ENCODE results near the gene AMDHD1. TPM values are rescaled to one million over a fixed set of nuclear protein-coding genes. Genes with fewer than 3 reads are reported as not detected.

AMDHD1 gene
- total and polyA plus RNA-seq, 2 of the 4 experiments (the other 2 are of a cell fraction), result under 0.01 TPM; not detected in 1

DNA sequence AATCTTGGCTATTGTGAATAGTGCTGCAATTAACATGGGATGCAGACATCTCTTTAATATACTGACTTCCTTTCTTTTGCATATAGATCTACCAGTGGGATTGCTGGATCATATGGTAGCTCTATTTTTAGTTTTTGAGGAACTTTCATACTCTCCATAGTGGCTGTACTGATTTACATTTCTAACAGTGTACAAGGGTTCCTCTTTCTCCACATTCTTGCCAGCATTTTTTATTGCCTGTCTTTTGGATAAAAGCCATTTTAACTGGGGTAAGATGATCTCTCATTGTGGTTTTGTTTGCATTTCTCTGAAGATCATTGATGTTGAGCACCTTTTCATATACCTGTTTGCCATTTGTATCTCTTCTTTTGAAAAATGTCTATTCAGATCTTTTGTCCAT is 8.4 kb downstream of the AMDHD1 start:
- Histone ChIP-seq H2AK5ac (ENCODE audit: low read depth, low read length) (no peak overlapping the region), H3K14ac (replicated peaks; ENCODE audit: low read depth, low read length) (no peak overlapping the region), H3K23ac (ENCODE audit: low read depth, low read length) (no peak overlapping the region), H3K9ac (ENCODE audit: low read depth, low read length) (no peak overlapping the region), H3K4me2 (ENCODE audit: low read depth, low read length) (no peak overlapping the region), H3K79me1 (ENCODE audit: low read depth in 1 of 2, low read length in 2 of 2) (no peaks in the 10 kb centered on the region), H3K4me1 (ENCODE audit: control insufficient read depth, insufficient read depth, low read length) (no peaks in the 10 kb centered on the region), H2BK5ac (ENCODE audit: low read depth, low read length, poor library complexity, severe bottlenecking) (no peak overlapping the region), H3K4me3 (ENCODE audit: insufficient read depth, low read depth, low read length) (no peak overlapping the region), H2BK15ac (ENCODE audit: low read depth, low read length) (no peak overlapping the region), H2AFZ (replicated peaks; ENCODE audit: low read length, poor library complexity) (no peak overlapping the region), H3K18ac (ENCODE audit: low read depth, low read length) (no peak overlapping the region), H2BK20ac (ENCODE audit: low read depth, low read length) (no peak overlapping the region), H3K9me3 (ENCODE audit: control insufficient read depth, insufficient read depth, low read length) (no peaks in the 10 kb centered on the region), H3K9me1 (ENCODE audit: insufficient read depth, low read length) (no peaks in the 10 kb centered on the region), H3K36me3 (ENCODE audit: control insufficient read depth, insufficient read depth, low read length) (no peaks in the 10 kb centered on the region), H4K8ac (ENCODE audit: low read depth in 2 of 2, low read length in 2 of 2) (no peak overlapping the region), H2AK9ac (replicated peaks; ENCODE audit: low read depth, low read length, poor library complexity) (no peak overlapping the region), H4K91ac (ENCODE audit: insufficient read depth, low read depth, low read length) (no peak overlapping the region), H4K20me1 (ENCODE audit: insufficient read depth, low read length) (no peaks in the 10 kb centered on the region), H3K4ac (ENCODE audit: low read depth, low read length) (no peak overlapping the region), H4K5ac (ENCODE audit: low read depth, low read length) (no peak overlapping the region), H3K27ac (ENCODE audit: insufficient read depth, low read length) (no peak overlapping the region), H3K56ac (ENCODE audit: extremely low read depth, insufficient read depth, low read length) (no peak overlapping the region), H2BK120ac (ENCODE audit: low read depth, low read length) (no peak overlapping the region), H3K27me3 (ENCODE audit: control insufficient read depth, insufficient read depth, low read length) (peaks cover 10% of the 10 kb centered on the region)
- ATAC-seq (ENCODE audit: low read depth) (no peak), DNase-seq (no peak)
- intact Hi-C loops (cut with micrococcal nuclease), result no loop called here
- ChIA-PET POLR2A (ENCODE audit: unreplicated experiment) (no interaction called here), CTCF (interaction anchor here (1.0 kb wide), 1 partner anchor 32 kb away, joined by 3 read pairs; no protein-coding TSS in a partner anchor)
- no TSS peak for BruUV-seq (replicated peaks)
- TF ChIP-seq RFX5 (IDR thresholded peaks at IDR 0.05; ENCODE audit: low read depth, low read length), result no peak
- TF ChIP-seq CHD1 (IDR thresholded peaks at IDR 0.05; ENCODE audit: low read depth, low read length), result no peak
- no peak for TF ChIP-seq NFE2L2 (IDR thresholded peaks at IDR 0.05; ENCODE audit: low read depth, low read length)
- TF ChIP-seq, protein P1, sequence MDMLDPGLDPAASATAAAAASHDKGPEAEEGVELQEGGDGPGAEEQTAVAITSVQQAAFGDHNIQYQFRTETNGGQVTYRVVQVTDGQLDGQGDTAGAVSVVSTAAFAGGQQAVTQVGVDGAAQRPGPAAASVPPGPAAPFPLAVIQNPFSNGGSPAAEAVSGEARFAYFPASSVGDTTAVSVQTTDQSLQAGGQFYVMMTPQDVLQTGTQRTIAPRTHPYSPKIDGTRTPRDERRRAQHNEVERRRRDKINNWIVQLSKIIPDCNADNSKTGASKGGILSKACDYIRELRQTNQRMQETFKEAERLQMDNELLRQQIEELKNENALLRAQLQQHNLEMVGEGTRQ (IDR thresholded peaks at IDR 0.05; ENCODE audit: low read depth, low read length), result no peak
- TF ChIP-seq, protein P2, sequence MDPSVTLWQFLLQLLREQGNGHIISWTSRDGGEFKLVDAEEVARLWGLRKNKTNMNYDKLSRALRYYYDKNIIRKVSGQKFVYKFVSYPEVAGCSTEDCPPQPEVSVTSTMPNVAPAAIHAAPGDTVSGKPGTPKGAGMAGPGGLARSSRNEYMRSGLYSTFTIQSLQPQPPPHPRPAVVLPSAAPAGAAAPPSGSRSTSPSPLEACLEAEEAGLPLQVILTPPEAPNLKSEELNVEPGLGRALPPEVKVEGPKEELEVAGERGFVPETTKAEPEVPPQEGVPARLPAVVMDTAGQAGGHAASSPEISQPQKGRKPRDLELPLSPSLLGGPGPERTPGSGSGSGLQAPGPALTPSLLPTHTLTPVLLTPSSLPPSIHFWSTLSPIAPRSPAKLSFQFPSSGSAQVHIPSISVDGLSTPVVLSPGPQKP (IDR thresholded peaks at IDR 0.05; ENCODE audit: borderline replicate concordance, low read depth, low read length), result no peak
- TF ChIP-seq MAZ (IDR thresholded peaks at IDR 0.05; ENCODE audit: borderline replicate concordance, low read depth, low read length), result no peak
- dilution Hi-C loops (cut with HindIII; ENCODE audit: low sequenced_read_pairs, unreplicated experiment), result no loop called here
- in situ Hi-C loops (cut with MboI; ENCODE audit: low sequenced_read_pairs), result no loop called here
